Measurements from ENCODE around the gene ZNF546.
"Not testable (repeated sequence)": the region's sequence is repeated elsewhere in the genome, so short reads cannot be mapped to it uniquely, and the experiment has no call there.

The ZNF546 gene

GRCh38 chr19:39996811-39997637 lies at the start of gene ZNF546:
TSS of gene ZNF546 (plus strand) at chr19:39997060. CDS start at chr19:39998327, 1,267 bp downstream.
- DNase-seq (ENCODE audit: low read depth in 2 of 2), result peak; percentile 87 to 88

DNA sequence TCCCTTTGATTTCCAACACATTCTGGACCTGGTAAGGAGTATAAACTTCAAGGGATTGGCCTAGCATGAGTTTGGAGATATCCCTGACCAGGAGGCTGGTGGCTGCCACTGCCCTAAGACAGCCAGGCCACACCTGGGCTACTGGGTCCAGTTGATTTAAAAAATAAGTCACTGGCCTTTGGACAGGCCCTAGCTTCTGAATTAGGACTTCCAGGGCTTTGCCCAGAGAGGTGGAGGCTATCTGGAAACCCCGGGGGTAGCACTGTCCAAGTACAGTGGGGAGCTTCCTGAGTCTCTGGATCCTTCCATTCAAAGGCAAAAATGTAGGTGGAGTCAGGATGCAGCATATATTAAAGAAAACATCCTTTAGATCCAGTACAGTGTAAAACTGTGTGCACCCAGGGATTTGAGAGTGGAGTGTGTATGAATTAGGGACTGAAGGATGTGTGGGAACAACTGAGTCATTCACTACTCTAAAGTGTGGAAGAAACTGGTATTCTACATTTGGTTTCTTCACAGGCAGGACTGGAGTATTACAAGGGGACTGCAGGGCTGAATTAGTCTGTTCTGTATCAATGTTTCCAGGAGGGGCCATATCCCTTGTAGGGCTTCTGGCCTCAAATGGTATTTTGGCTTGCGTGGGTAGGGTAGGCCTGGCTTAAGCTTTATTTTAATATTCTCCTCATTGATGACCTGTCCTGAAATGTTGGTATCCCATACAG lies 47.7 kb upstream of the ZNF546 start:
- no peak for DNase-seq (ENCODE audit: low read depth in 2 of 2)

DNA sequence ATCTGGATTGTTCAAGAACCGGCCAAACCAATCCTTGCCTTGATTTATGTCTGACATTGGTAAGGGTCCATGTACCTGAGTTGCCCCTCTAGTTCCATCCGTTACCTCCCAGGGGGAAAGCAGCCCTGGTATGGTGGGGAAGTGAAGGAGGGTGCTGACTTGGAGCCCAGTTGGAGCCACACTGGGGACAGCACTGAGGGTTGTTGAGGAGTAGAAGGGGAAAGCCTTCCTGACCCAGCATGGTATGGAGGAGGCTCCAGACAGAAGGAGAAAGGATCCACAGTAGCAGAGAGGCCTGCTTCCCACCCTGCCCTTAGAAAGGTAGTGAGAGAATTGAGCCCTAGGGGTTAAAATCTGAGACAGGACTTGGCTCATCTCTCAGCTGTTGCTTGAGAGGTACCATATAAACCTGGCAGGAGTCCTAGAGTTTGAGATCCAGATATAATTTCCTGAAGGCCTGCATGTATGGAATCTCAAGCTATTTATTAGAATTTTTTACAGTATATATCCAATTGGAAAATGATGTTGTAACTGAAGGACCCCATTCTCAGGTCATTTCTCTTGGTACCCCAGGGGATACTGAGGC lies 45.7 kb upstream of the ZNF546 start:
- DNase-seq (ENCODE audit: low read depth in 2 of 2), result no peak

GRCh38 chr19:39951686-39952085 lies 45.2 kb upstream of the ZNF546 start:
- DNase-seq (ENCODE audit: low read depth in 2 of 2), result no peak

GRCh38 chr19:39953915-39954314 lies 42.9 kb upstream of the ZNF546 start:
- no peak for DNase-seq (ENCODE audit: low read depth in 2 of 2)

GRCh38 chr19:39957886-39958285 lies 39.0 kb upstream of the ZNF546 start:
- DNase-seq (ENCODE audit: low read depth in 2 of 2), result not testable (repeated sequence)

- DNase-seq (ENCODE audit: low read depth in 2 of 2), result not testable (repeated sequence)
These were observed 37.9 kb upstream of the ZNF546 start for GRCh38 chr19:39958942-39959341.

GRCh38 chr19:39959407-39959806 lies 37.5 kb upstream of the ZNF546 start:
- DNase-seq (ENCODE audit: low read depth in 2 of 2), result not testable (repeated sequence)

- no peak for DNase-seq (ENCODE audit: low read depth in 2 of 2)
These were observed 33.0 kb upstream of the ZNF546 start for GRCh38 chr19:39963898-39964297.

DNA sequence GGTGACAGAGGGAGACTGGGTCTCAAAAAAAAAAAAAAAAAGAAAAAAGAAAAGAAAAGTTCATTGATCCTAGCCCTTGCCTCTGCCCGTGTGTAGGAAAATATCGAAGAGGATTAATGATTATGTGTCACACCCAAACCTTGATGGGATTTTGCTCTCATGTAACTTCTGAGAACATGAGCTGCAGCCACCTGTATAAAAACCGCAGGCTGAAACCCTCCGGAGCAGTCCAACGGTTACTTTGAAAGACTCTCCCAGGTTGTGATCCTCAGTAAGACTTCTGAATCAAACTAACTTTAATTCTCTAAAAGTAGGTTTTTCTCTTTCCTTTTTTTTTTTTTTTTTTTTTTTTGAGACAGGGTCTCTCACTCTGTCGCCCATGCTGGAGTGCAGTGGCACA lies 30.2 kb upstream of the ZNF546 start:
- no peak for DNase-seq (ENCODE audit: low read depth in 2 of 2)

DNA sequence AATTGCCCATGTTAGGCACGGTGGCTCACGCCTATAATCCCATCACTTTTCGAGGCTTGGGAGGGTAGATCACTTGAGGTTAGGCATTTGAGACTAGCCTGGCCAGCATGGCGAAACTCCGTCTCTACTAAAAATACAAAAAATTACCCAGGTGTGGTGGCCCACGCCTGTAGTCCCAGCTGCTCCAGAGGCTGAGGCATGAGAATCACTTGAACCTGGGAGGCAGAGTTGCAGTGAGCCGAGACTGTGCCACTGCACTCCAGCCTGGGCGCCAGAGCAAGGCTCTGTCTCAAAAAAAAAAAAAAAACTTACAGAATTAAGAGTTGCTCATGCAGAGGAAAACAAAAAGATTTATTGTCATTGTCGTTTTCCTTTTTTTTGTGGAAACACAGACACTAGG lies 29.3 kb upstream of the ZNF546 start:
- DNase-seq (ENCODE audit: low read depth in 2 of 2), result no peak

GRCh38 chr19:39968789-39969188 lies 28.1 kb upstream of the ZNF546 start:
- DNase-seq (ENCODE audit: low read depth in 2 of 2), result no peak

DNA sequence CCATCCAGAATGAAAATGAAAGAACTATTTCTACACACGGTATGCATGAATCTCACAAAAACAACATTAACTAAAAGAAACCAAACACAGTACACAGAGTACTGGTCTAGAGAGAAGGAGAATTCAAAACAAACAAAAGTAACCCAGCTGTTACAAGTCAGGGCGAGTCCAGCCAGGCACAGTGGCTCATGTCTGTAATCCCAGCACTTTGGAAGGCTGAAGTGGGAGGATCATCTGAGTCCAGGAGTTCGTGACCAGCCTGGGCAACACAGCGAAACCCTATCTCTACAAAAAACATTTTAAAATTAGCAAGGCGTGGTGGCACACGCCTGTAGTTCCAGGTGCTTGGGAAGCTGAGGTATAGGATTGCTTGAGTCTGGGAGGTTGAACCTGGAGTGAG lies 27.6 kb upstream of the ZNF546 start:
- DNase-seq (ENCODE audit: low read depth in 2 of 2), result no peak

DNA sequence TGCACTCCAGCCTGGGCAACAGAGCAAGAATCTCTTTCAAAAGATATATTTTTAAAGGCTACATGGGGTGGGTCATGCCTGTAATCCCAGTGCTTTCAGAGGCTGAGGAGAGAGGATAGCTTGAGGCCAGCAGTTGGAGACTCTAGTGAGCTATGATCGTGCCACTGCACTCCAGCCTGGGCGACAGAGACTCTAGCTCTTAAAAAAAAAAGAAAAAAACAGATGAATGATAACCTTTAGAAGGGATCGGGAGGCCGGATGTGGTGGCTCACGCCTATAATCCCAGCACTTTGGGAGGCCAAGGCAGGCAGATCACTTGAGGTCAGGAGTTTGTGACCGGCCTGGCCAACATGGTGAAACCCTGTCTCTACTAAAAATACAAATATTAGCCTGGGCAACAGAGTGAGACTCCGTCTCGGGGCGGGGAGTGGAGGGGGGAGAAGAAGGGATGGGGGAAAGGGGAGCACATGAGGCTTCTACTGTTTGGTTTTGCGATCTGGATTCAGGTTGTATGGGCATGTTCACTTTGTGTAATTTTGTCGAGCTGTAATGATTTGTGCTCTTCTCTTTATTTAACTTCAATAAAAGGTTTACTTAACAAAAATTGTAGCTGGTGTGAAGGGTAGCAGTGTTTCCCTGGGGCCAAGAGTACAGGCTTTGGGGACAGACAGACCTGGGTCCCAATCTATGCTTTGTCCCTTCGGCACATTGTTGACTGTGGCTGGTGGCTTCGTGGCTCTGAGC lies 27.0 kb upstream of the ZNF546 start:
- DNase-seq (ENCODE audit: low read depth in 2 of 2), result no peak

DNA sequence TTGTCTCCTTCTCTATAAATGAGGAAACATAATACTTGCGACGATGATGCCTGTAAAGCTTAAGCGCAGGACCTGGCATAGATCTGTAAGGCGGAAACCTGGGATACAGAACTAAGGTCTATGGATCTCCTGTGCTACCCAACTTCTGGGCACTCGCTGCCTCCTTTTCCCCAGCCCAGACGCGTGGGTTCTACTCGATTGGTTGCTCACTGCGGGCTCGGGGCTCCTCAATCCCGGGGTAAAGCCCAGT lies 26.5 kb upstream of the ZNF546 start:
- no peak for DNase-seq (ENCODE audit: low read depth in 2 of 2)

DNA sequence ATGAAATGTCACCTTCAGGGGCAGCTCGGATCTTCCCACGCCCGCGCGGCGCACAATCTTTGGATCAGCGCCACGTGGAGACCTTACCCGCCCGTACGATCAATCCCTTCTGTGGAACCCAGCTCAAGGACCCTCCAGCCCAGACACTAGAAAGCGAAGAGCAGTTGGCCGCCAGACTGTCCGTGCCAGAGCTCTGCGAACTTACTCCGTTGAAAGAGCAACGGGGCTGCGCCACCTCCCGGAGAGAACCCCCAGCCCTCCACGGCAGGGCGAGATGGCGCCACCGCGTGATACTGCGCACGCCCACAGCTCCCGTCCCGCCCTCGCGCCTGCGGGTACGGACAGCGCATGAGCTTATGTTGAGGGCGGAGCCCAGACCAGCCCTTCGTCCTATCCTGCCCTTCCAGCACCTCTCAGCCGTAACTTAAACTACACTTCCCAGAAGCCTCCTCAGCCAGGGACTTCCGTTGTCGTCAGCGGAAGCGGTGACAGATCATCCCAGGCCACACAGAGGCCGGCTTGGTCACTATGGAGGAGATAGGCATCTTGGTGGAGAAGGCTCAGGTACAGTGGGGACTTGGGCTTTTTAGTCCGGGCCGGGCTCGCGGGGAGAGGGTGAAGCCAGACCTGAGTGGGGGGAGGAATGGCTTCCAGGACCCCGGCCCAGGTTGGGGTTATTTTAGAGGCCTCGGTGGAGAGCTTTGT lies 26.0 kb upstream of the ZNF546 start, which contains the start of gene PSMC4:
Gene PSMC4, plus strand, starts transcription at position 491 of the 705 bp plus-strand sequence. Its CDS starts 38 bp downstream, at position 529.
- DNase-seq (ENCODE audit: low read depth in 2 of 2), result peak; percentile 98

- DNase-seq (ENCODE audit: low read depth in 2 of 2), result no peak
These were observed 25.4 kb upstream of the ZNF546 start for GRCh38 chr19:39971380-39972035.

DNA sequence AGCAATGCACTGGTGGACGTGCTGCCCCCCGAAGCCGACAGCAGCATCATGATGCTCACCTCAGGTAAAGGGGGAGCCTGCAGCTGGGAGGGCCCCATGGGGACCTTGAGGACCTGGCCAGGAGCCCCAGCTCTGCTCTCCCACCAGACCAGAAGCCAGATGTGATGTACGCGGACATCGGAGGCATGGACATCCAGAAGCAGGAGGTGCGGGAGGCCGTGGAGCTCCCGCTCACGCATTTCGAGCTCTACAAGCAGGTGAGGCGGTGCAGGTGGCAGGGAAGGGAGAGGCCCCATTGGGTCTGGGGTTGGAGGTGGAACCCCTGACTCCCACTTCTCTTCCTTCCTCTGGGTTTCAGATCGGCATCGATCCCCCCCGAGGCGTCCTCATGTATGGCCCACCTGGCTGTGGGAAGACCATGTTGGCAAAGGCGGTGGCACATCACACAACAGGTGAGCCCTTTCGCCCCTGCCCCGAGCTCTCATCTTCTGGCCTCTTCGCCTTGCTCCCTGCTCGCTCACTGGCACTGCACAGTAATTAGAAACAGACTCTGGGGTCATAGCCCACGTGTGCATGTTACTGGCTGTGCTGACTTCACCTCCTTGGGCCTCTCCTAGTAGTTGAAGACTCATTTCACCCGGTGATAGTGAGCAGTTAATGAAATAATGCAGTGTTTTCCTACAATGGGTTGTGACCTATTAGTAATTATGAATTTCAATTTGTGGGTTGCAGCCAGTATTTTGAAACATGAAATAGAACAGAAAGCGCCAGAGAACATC lies 22.3 kb upstream of the ZNF546 start:
- no peak for DNase-seq (ENCODE audit: low read depth in 2 of 2)

DNA sequence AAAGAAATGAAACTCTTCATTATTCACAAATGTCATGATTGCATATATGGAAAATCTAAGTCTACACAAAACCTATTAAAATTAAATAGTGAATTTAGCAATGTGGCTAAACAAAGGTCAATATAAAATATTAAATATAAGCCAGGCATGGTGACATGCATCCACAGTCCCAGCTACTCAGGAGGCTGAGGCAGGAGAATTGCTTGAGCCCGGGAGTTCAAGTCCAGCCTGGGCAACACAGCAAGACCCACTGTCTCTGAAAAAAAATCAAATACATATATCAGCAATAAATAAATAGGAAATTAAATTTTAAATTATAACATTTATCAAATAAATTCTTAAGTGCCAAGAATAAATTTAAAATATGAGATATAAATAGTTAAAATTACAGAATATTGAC lies 14.0 kb upstream of the ZNF546 start:
- DNase-seq (ENCODE audit: low read depth in 2 of 2), result no peak

DNA sequence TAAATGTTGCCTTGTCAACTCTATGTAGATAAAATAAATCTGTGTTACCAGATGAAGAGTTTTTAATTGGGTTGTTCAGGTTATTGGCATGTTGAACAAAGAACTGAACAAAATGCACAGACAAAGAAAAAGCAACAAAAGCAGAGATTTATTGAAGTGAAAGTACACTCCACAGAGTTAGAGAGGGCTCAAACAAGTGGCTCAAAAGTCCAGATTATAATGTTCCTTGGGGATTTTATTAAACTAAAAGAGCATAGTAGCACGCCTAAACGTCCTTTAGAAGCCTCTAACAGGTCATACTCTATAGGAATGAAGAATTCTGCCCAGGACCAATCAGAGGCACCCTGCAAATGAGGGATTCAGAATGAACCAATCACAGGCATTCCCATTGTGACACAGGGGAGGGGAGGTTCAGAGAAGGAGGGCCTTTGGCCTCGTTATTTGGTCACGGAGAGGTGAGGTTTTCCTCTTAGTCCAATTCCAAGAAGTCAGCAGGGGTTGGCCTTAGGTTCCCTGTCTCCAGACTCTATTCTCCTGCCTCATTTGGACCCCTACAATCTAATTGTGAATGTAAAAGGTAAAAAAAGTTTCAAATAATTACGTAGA lies 13.1 kb upstream of the ZNF546 start:
- no peak for DNase-seq (ENCODE audit: low read depth in 2 of 2)
